Progenitor cell of endocrine pancreas (in vitro differentiated cells): Measurements from ENCODE around the gene ABR. TPM values are rescaled to one million over a fixed set of nuclear protein-coding genes. Genes with fewer than 3 reads are reported as not detected.

ENCODE experiments used
- DNase-seq: peaks from one replicate; pipeline ENCODE4 v3.0.0; 2021; ENCODE audit warnings: low spot score; ENCODE audit not compliant: unreplicated experiment
- H3K27ac Mint-ChIP-seq: 2 replicates; pipeline ENCODE4 v1.8.0; 2021; ENCODE audit warnings: mild to moderate bottlenecking, moderate library complexity, mixed read lengths
- H3K27me3 Mint-ChIP-seq: 2 replicates; pipeline ENCODE4 v1.8.0; 2021; ENCODE audit warnings: mixed read lengths
- H3K36me3 Mint-ChIP-seq: 2 replicates; pipeline ENCODE4 v1.8.0; 2022; ENCODE audit warnings: mixed read lengths; ENCODE audit not compliant: insufficient read depth
- H3K4me1 Mint-ChIP-seq: 2 replicates; pipeline ENCODE4 v1.8.0; 2021; ENCODE audit warnings: low read depth, mixed read lengths
- H3K4me3 Mint-ChIP-seq: 2 replicates; pipeline ENCODE4 v1.8.0; 2021; ENCODE audit warnings: low read depth, mild to moderate bottlenecking, moderate library complexity, mixed read lengths
- H3K9me3 Mint-ChIP-seq: 2 replicates; pipeline ENCODE4 v1.8.0; 2021; ENCODE audit warnings: low read depth, mixed read lengths
- CTCF ChIP-seq: fragments of 200-600 bp; sonication (generic); IDR thresholded peaks from one replicate; pipeline ENCODE4 v1.5.0; 2021; ENCODE audit warnings: antibody characterized with exemption, mild to moderate bottlenecking; ENCODE audit not compliant: unreplicated experiment
- total RNA-seq: library from RNA; stranded (reverse); gene quantifications from 2 replicates; pipeline ENCODE4 v1.2.1, GENCODE V29; 2021

The ABR gene
- total RNA-seq, 1 donor from 2014 or later = 61.0 TPM

DNA sequence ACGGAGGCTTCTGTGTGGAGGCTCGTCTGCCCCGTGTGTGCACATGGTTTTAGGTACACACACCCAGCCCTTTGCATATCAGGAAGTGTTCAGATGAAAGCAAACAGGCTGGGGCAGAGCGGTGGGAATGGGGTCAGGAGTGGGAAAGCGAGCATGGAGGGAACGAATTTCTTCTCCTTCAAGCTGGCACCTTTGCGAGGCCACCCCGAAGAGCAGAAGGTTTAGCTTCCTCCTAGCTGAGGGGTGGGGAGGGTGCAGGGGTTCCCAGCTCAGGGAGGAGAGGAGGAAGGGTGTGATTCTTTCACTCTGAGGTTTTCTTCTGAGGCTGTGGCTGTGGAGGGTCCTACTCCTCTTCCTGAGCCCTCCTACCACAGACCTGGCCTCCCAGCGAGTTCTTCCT, 83.6 kb downstream of the ABR start:
- no peaks in the 10 kb centered on the region for H3K27me3 Mint-ChIP-seq
- H3K4me1 Mint-ChIP-seq = peaks cover 11% of the 10 kb centered on the region
- H3K36me3 Mint-ChIP-seq = peaks cover 17% of the 10 kb centered on the region
- no peaks in the 10 kb centered on the region for H3K9me3 Mint-ChIP-seq
- no peak for DNase-seq
- TF ChIP-seq CTCF = no peak
- peak overlapping the region; percentile 33 for H3K27ac Mint-ChIP-seq
- H3K4me3 Mint-ChIP-seq = no peak overlapping the region

DNA sequence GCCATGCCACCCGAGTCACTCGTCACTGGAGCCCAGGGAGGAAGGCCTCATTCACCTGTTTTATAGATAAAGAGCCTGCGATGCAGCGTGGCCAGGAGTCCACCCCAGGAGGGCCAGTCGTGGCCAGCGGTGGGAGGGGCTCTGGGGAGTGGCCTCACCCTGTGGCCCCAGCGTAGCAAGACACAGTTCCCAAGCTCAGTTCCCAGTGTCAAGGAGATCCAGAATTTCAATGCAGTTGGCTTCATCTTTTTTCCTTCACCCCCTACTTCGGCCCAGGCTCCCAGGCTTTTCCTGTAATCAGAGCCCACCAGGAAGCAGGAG, 84.0 kb downstream of the ABR start:
- H3K4me3 Mint-ChIP-seq = no peak overlapping the region
- peaks cover 17% of the 10 kb centered on the region for H3K36me3 Mint-ChIP-seq
- no peaks in the 10 kb centered on the region for H3K27me3 Mint-ChIP-seq
- no peak for TF ChIP-seq CTCF
- H3K27ac Mint-ChIP-seq = no peak overlapping the region
- no peak for DNase-seq
- H3K9me3 Mint-ChIP-seq = no peaks in the 10 kb centered on the region
- H3K4me1 Mint-ChIP-seq = peaks cover 11% of the 10 kb centered on the region

- no peaks in the 10 kb centered on the region for H3K27me3 Mint-ChIP-seq
- H3K36me3 Mint-ChIP-seq = peaks cover 18% of the 10 kb centered on the region
- TF ChIP-seq CTCF = no peak
- H3K27ac Mint-ChIP-seq = no peak overlapping the region
- DNase-seq = no peak
- H3K4me3 Mint-ChIP-seq = no peak overlapping the region
- H3K4me1 Mint-ChIP-seq = peaks cover 11% of the 10 kb centered on the region
- no peaks in the 10 kb centered on the region for H3K9me3 Mint-ChIP-seq
Observed at GRCh38 chr17:1095090-1095852, 84.5 kb downstream of the ABR start.

DNA sequence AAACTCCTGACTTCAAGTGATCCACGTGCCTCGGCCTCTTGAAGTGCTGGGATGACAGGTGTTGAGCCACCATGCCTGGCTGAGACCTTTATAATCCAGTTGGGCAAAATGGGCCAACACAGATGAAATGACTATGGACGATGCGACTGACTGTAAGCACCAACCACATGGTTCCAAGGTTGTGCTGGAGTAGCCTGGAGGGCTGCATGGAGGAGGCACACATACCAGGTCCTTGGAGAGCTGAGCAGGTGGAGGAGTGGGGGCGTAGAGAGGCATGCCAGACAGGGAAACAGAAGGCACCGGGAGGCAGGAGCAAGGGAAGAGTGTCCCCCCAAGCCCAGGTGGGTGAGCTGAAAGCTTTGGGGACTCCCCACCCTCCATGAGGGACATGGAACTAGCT, 85.2 kb downstream of the ABR start:
- peaks cover 11% of the 10 kb centered on the region for H3K4me1 Mint-ChIP-seq
- no peak overlapping the region for H3K27ac Mint-ChIP-seq
- no peak for DNase-seq
- no peaks in the 10 kb centered on the region for H3K9me3 Mint-ChIP-seq
- no peak overlapping the region for H3K4me3 Mint-ChIP-seq
- no peaks in the 10 kb centered on the region for H3K27me3 Mint-ChIP-seq
- no peak for TF ChIP-seq CTCF
- H3K36me3 Mint-ChIP-seq = peaks cover 21% of the 10 kb centered on the region

- peaks cover 15% of the 10 kb centered on the region for H3K4me1 Mint-ChIP-seq
- no peak for TF ChIP-seq CTCF
- no peak overlapping the region for H3K4me3 Mint-ChIP-seq
- DNase-seq = no peak
- peaks cover 10% of the 10 kb centered on the region for H3K36me3 Mint-ChIP-seq
- no peak overlapping the region for H3K27ac Mint-ChIP-seq
- no peaks in the 10 kb centered on the region for H3K27me3 Mint-ChIP-seq
- H3K9me3 Mint-ChIP-seq = no peaks in the 10 kb centered on the region
Observed at GRCh38 chr17:1091900-1092299, 87.9 kb downstream of the ABR start.
